Lower lobe of right lung (tissue), 2 donors: ENCODE results near the gene MEOX1. TPM values are rescaled to one million over a fixed set of nuclear protein-coding genes. Genes with fewer than 3 reads are reported as not detected.

Source experiments
- ATAC-seq, 2 donors: fragments of 200-7000 bp; cut with Tn5 transposase; one replicate each; pipeline ENCODE4 v1.9.1; 2020 to 2022; ENCODE audit warnings: mild to moderate bottlenecking in 2 of 2, moderate library complexity in 2 of 2
- DNase-seq: peaks from one replicate; pipeline ENCODE4 v3.0.0-alpha.2; 2020
- H3K27ac ChIP-seq: fragments of 200-600 bp; one replicate; pipeline ENCODE4 v1.8.0; 2022
- H3K27me3 ChIP-seq: fragments of 200-600 bp; one replicate; pipeline ENCODE4 v1.8.0; 2022; ENCODE audit warnings: low read depth
- H3K36me3 ChIP-seq: fragments of 200-600 bp; one replicate; pipeline ENCODE4 v1.8.0; 2022; ENCODE audit warnings: mild to moderate bottlenecking
- H3K4me1 ChIP-seq: fragments of 200-600 bp; one replicate; pipeline ENCODE4 v1.8.0; 2022
- H3K4me3 ChIP-seq: fragments of 200-600 bp; one replicate; pipeline ENCODE4 v1.8.0; 2022; ENCODE audit warnings: mild to moderate bottlenecking
- H3K9me3 ChIP-seq: fragments of 200-600 bp; one replicate; pipeline ENCODE4 v1.8.0; 2022
- CTCF ChIP-seq: fragments of 200-600 bp; IDR thresholded peaks from one replicate; pipeline ENCODE4 v1.8.0; 2022; ENCODE audit warnings: antibody characterized with exemption, mild to moderate bottlenecking
- intact Hi-C: fragments of 100-400 bp; cut with DNase I; formaldehyde crosslinking; loops from one replicate; pipeline ENCODE4 v1.11.0; 2022
- total RNA-seq: library from RNA; stranded (reverse); fragmentation: NEBNext Ultra II Directional; extraction: Animal tissue kit (Norgen Biotek cat#: 25700); gene quantifications from one replicate; pipeline ENCODE4 v1.2.1, GENCODE V29; 2021
- donor health status: DM: no; HTN: yes; CAD: no; lungs with severe emphysema.

The MEOX1 gene
- total RNA-seq, 1 donor from 2014 or later: 0.86 TPM

GRCh38 chr17:43634591-43635125, 27.1 kb downstream of the MEOX1 start:
- intact Hi-C loops: no loop called here
- Histone ChIP-seq H3K27ac (no peak overlapping the region), H3K4me3 (no peak overlapping the region), H3K4me1 (no peaks in the 10 kb centered on the region), H3K27me3 (no peaks in the 10 kb centered on the region), H3K9me3 (no peaks in the 10 kb centered on the region), H3K36me3 (no peaks in the 10 kb centered on the region)
- no peak for ATAC-seq
- no peak for TF ChIP-seq CTCF
- DNase-seq: no peak

GRCh38 chr17:43632221-43632620, 29.5 kb downstream of the MEOX1 start:
- DNase-seq: no peak
- no peak overlapping the region for H3K27ac ChIP-seq
- no peak overlapping the region for H3K4me3 ChIP-seq
- H3K27me3 ChIP-seq: no peaks in the 10 kb centered on the region
- H3K9me3 ChIP-seq: no peaks in the 10 kb centered on the region
- H3K4me1 ChIP-seq: no peaks in the 10 kb centered on the region
- intact Hi-C loops: no loop called here
- no peaks in the 10 kb centered on the region for H3K36me3 ChIP-seq
- ATAC-seq: no peak
- no peak for TF ChIP-seq CTCF

- no peak overlapping the region for H3K27ac ChIP-seq
- no peak for TF ChIP-seq CTCF
- no peaks in the 10 kb centered on the region for H3K9me3 ChIP-seq
- no peak for DNase-seq
- H3K27me3 ChIP-seq: no peaks in the 10 kb centered on the region
- no peaks in the 10 kb centered on the region for H3K36me3 ChIP-seq
- intact Hi-C loops: no loop called here
- H3K4me1 ChIP-seq: no peaks in the 10 kb centered on the region
- no peak for ATAC-seq
- no peak overlapping the region for H3K4me3 ChIP-seq
These were observed 30.3 kb downstream of the MEOX1 start for GRCh38 chr17:43631429-43631828.

- ATAC-seq (no peak), DNase-seq (no peak)
These were observed 33.6 kb downstream of the MEOX1 start for GRCh38 chr17:43628089-43628650.

GRCh38 chr17:43627653-43628052, 34.1 kb downstream of the MEOX1 start:
- no peak for DNase-seq
- no peak overlapping the region for H3K4me3 ChIP-seq
- no peak overlapping the region for H3K27ac ChIP-seq
- no peaks in the 10 kb centered on the region for H3K9me3 ChIP-seq
- intact Hi-C loops: no loop called here
- no peak for ATAC-seq
- H3K27me3 ChIP-seq: no peaks in the 10 kb centered on the region
- TF ChIP-seq CTCF: no peak
- no peaks in the 10 kb centered on the region for H3K36me3 ChIP-seq
- H3K4me1 ChIP-seq: no peaks in the 10 kb centered on the region

More at GRCh38 chr17:43628089-43628650, 33.6 kb downstream of the MEOX1 start:
- no peaks in the 10 kb centered on the region for H3K9me3 ChIP-seq
- H3K27me3 ChIP-seq: no peaks in the 10 kb centered on the region
- H3K27ac ChIP-seq: no peak overlapping the region
- H3K4me3 ChIP-seq: no peak overlapping the region
- no peaks in the 10 kb centered on the region for H3K4me1 ChIP-seq
- no peaks in the 10 kb centered on the region for H3K36me3 ChIP-seq
- intact Hi-C loops: no loop called here
- TF ChIP-seq CTCF: no peak
